Measurements from ENCODE around the gene SHISAL2A.

SHISAL2A gene

GRCh38 chr1:52604063-52604770 lies 28.8 kb upstream of the SHISAL2A start:
- Histone ChIP-seq H3K9me3 (ENCODE audit: insufficient read depth, low read depth, low read length) (no peaks in the 10 kb centered on the region), H2BK12ac (ENCODE audit: low read length) (no peak overlapping the region), H3K36me3 (ENCODE audit: control insufficient read depth in 1 of 2, insufficient read depth in 2 of 2, low read length in 2 of 2) (peaks cover 0 to 9% of the 10 kb centered on the region in 2 experiments), H3K4ac (ENCODE audit: low read depth, low read length) (no peak overlapping the region), H3K4me3 (ENCODE audit: low read depth, low read length) (no peak overlapping the region), H3K9ac (ENCODE audit: low read length) (no peak overlapping the region), H3K18ac (ENCODE audit: low read length) (no peak overlapping the region), H3K23ac (ENCODE audit: low read length) (no peak overlapping the region), H4K91ac (ENCODE audit: low read depth, low read length) (no peak overlapping the region), H3K27me3 (ENCODE audit: insufficient read depth, low read length) (peaks cover 2% of the 10 kb centered on the region), H3K14ac (ENCODE audit: low read length) (no peak overlapping the region), H3K79me1 (ENCODE audit: low read length) (peaks cover 4% of the 10 kb centered on the region), H2BK5ac (ENCODE audit: low read depth, low read length, poor library complexity) (no peak overlapping the region), H4K12ac (ENCODE audit: low read depth, low read length) (no peak overlapping the region), H3K4me2 (ENCODE audit: low read length) (no peak overlapping the region), H3K4me1 (ENCODE audit: control insufficient read depth in 1 of 2, insufficient read depth in 2 of 2, low read length in 2 of 2) (peaks cover 10 to 14% of the 10 kb centered on the region in 2 experiments), H4K8ac (ENCODE audit: low read depth, low read length) (no peak overlapping the region), H3K27ac (ENCODE audit: low read depth, low read length) (no peak overlapping the region), H2AFZ (ENCODE audit: insufficient read depth, low read length, poor library complexity) (no peak overlapping the region), H3K79me2 (ENCODE audit: control insufficient read depth, insufficient read depth, low read length, poor library complexity) (no peaks in the 10 kb centered on the region), H2BK120ac (ENCODE audit: insufficient read depth, low read length, poor library complexity) (no peak overlapping the region), H2AK5ac (ENCODE audit: low read length) (no peak overlapping the region)
- peak in 1 of 2 donors; percentile 8 for DNase-seq
- whole genome bisulfite sequencing (ENCODE audit: extremely low coverage, insufficient coverage, insufficient read length), result no CpG with 5 or more reads among the region's 3 CpGs

- no peak overlapping the region for H2BK12ac ChIP-seq (ENCODE audit: low read length)
- H2AFZ ChIP-seq (ENCODE audit: insufficient read depth, low read length, poor library complexity), result no peak overlapping the region
- H3K23ac ChIP-seq (ENCODE audit: low read length), result no peak overlapping the region
- H3K27me3 ChIP-seq (ENCODE audit: insufficient read depth, low read length), result no peaks in the 10 kb centered on the region
- H2BK5ac ChIP-seq (ENCODE audit: low read depth, low read length, poor library complexity), result no peak overlapping the region
- H4K12ac ChIP-seq (ENCODE audit: low read depth, low read length), result no peak overlapping the region
- H3K9ac ChIP-seq (ENCODE audit: low read length), result no peak overlapping the region
- no peak overlapping the region for H3K4ac ChIP-seq (ENCODE audit: low read depth, low read length)
- H3K79me1 ChIP-seq (ENCODE audit: low read length), result no peaks in the 10 kb centered on the region
- H3K18ac ChIP-seq (ENCODE audit: low read length), result no peak overlapping the region
- H2AK5ac ChIP-seq (ENCODE audit: low read length), result no peak overlapping the region
- no peak overlapping the region for H4K8ac ChIP-seq (ENCODE audit: low read depth, low read length)
- H3K9me3 ChIP-seq (ENCODE audit: insufficient read depth, low read depth, low read length), result no peaks in the 10 kb centered on the region
- no peaks in the 10 kb centered on the region for H3K4me1 ChIP-seq (ENCODE audit: control insufficient read depth in 1 of 2, insufficient read depth in 2 of 2, low read length in 2 of 2)
- H3K36me3 ChIP-seq (ENCODE audit: control insufficient read depth in 1 of 2, insufficient read depth in 2 of 2, low read length in 2 of 2), result no peaks in the 10 kb centered on the region
- no peak overlapping the region for H3K4me2 ChIP-seq (ENCODE audit: low read length)
- WGBS (ENCODE audit: extremely low coverage, insufficient coverage, insufficient read length), result no CpG with 5 or more reads among the region's 2 CpGs
- no peak for DNase-seq
- H3K4me3 ChIP-seq (ENCODE audit: low read depth, low read length), result no peak overlapping the region
- H3K27ac ChIP-seq (ENCODE audit: low read depth, low read length), result no peak overlapping the region
- H4K91ac ChIP-seq (ENCODE audit: low read depth, low read length), result no peak overlapping the region
- H3K14ac ChIP-seq (ENCODE audit: low read length), result no peak overlapping the region
- no peak overlapping the region for H2BK120ac ChIP-seq (ENCODE audit: insufficient read depth, low read length, poor library complexity)
- H3K79me2 ChIP-seq (ENCODE audit: control insufficient read depth, insufficient read depth, low read length, poor library complexity), result no peaks in the 10 kb centered on the region
These were observed 19.2 kb upstream of the SHISAL2A start for GRCh38 chr1:52613636-52614373.

- H3K9ac ChIP-seq (ENCODE audit: low read length), result no peak overlapping the region
- no peaks in the 10 kb centered on the region for H3K27me3 ChIP-seq (ENCODE audit: insufficient read depth, low read length)
- no peak overlapping the region for H3K4me2 ChIP-seq (ENCODE audit: low read length)
- no peak overlapping the region for H2AFZ ChIP-seq (ENCODE audit: insufficient read depth, low read length, poor library complexity)
- H2BK120ac ChIP-seq (ENCODE audit: insufficient read depth, low read length, poor library complexity), result no peak overlapping the region
- no peaks in the 10 kb centered on the region for H3K9me3 ChIP-seq (ENCODE audit: insufficient read depth, low read depth, low read length)
- H3K27ac ChIP-seq (ENCODE audit: low read depth, low read length), result no peak overlapping the region
- H3K36me3 ChIP-seq (ENCODE audit: control insufficient read depth in 1 of 2, insufficient read depth in 2 of 2, low read length in 2 of 2), result no peaks in the 10 kb centered on the region
- H3K79me2 ChIP-seq (ENCODE audit: control insufficient read depth, insufficient read depth, low read length, poor library complexity), result no peaks in the 10 kb centered on the region
- no peak overlapping the region for H3K18ac ChIP-seq (ENCODE audit: low read length)
- no peak overlapping the region for H2BK5ac ChIP-seq (ENCODE audit: low read depth, low read length, poor library complexity)
- no peak overlapping the region for H3K4ac ChIP-seq (ENCODE audit: low read depth, low read length)
- H4K12ac ChIP-seq (ENCODE audit: low read depth, low read length), result no peak overlapping the region
- H3K4me3 ChIP-seq (ENCODE audit: low read depth, low read length), result no peak overlapping the region
- no peak overlapping the region for H4K8ac ChIP-seq (ENCODE audit: low read depth, low read length)
- no peak for DNase-seq
- H3K4me1 ChIP-seq (ENCODE audit: control insufficient read depth in 1 of 2, insufficient read depth in 2 of 2, low read length in 2 of 2), result no peaks in the 10 kb centered on the region
- no peak overlapping the region for H4K91ac ChIP-seq (ENCODE audit: low read depth, low read length)
- H3K79me1 ChIP-seq (ENCODE audit: low read length), result no peaks in the 10 kb centered on the region
- no peak overlapping the region for H2AK5ac ChIP-seq (ENCODE audit: low read length)
- no peak overlapping the region for H3K14ac ChIP-seq (ENCODE audit: low read length)
- H2BK12ac ChIP-seq (ENCODE audit: low read length), result no peak overlapping the region
- no peak overlapping the region for H3K23ac ChIP-seq (ENCODE audit: low read length)
- WGBS (ENCODE audit: extremely low coverage, insufficient coverage, insufficient read length), result no CpG with 5 or more reads among the region's 5 CpGs
These were observed 18.3 kb upstream of the SHISAL2A start for GRCh38 chr1:52614671-52615070.

- no peaks in the 10 kb centered on the region for H3K79me1 ChIP-seq (ENCODE audit: low read length)
- no peak overlapping the region for H3K4me2 ChIP-seq (ENCODE audit: low read length)
- no peak overlapping the region for H2BK5ac ChIP-seq (ENCODE audit: low read depth, low read length, poor library complexity)
- no peak overlapping the region for H4K8ac ChIP-seq (ENCODE audit: low read depth, low read length)
- H3K4me3 ChIP-seq (ENCODE audit: low read depth, low read length), result no peak overlapping the region
- H3K36me3 ChIP-seq (ENCODE audit: control insufficient read depth in 1 of 2, insufficient read depth in 2 of 2, low read length in 2 of 2), result no peaks in the 10 kb centered on the region
- H4K12ac ChIP-seq (ENCODE audit: low read depth, low read length), result no peak overlapping the region
- no peak overlapping the region for H3K9ac ChIP-seq (ENCODE audit: low read length)
- H3K23ac ChIP-seq (ENCODE audit: low read length), result no peak overlapping the region
- no peak overlapping the region for H3K4ac ChIP-seq (ENCODE audit: low read depth, low read length)
- H4K91ac ChIP-seq (ENCODE audit: low read depth, low read length), result no peak overlapping the region
- H2AFZ ChIP-seq (ENCODE audit: insufficient read depth, low read length, poor library complexity), result no peak overlapping the region
- no peak overlapping the region for H3K18ac ChIP-seq (ENCODE audit: low read length)
- H3K14ac ChIP-seq (ENCODE audit: low read length), result no peak overlapping the region
- no peak overlapping the region for H2BK120ac ChIP-seq (ENCODE audit: insufficient read depth, low read length, poor library complexity)
- no peaks in the 10 kb centered on the region for H3K4me1 ChIP-seq (ENCODE audit: control insufficient read depth in 1 of 2, insufficient read depth in 2 of 2, low read length in 2 of 2)
- no peaks in the 10 kb centered on the region for H3K9me3 ChIP-seq (ENCODE audit: insufficient read depth, low read depth, low read length)
- H3K27ac ChIP-seq (ENCODE audit: low read depth, low read length), result no peak overlapping the region
- no peaks in the 10 kb centered on the region for H3K79me2 ChIP-seq (ENCODE audit: control insufficient read depth, insufficient read depth, low read length, poor library complexity)
- WGBS (ENCODE audit: extremely low coverage, insufficient coverage, insufficient read length), result no CpG with 5 or more reads among the region's 5 CpGs
- H2AK5ac ChIP-seq (ENCODE audit: low read length), result no peak overlapping the region
- no peak overlapping the region for H2BK12ac ChIP-seq (ENCODE audit: low read length)
- no peaks in the 10 kb centered on the region for H3K27me3 ChIP-seq (ENCODE audit: insufficient read depth, low read length)
- DNase-seq, result no peak
These were observed 17.4 kb upstream of the SHISAL2A start for GRCh38 chr1:52615489-52616042.
